NCI-H1092 treated with DMSO at 0.1 percent for 48 hours (cell line): Measurements from ENCODE around the gene TTC39C.
"Not testable (repeated sequence)": the region's sequence is repeated elsewhere in the genome, so short reads cannot be mapped to it uniquely, and the experiment has no call there.

Experiments
- DNase-seq: peaks from one replicate; lab custom pipeline; 2025; lab: John Stamatoyannopoulos, UW

Gene TTC39C

GRCh38 chr18:24016643-24017042 is 2.1 kb downstream of the TTC39C start:
- DNase-seq: peak; percentile 40

GRCh38 chr18:24018299-24018886 is 3.8 kb downstream of the TTC39C start:
- DNase-seq: no peak

- DNase-seq: no peak
Observed at GRCh38 chr18:24019641-24020331, 5.2 kb downstream of the TTC39C start.

- DNase-seq: no peak
Observed at GRCh38 chr18:24021505-24021904, 7.0 kb downstream of the TTC39C start.

GRCh38 chr18:24022161-24022560 is 7.6 kb downstream of the TTC39C start:
- DNase-seq: no peak

GRCh38 chr18:24023185-24023814 is 8.7 kb downstream of the TTC39C start:
- no peak for DNase-seq

GRCh38 chr18:24024425-24024824 is 9.9 kb downstream of the TTC39C start:
- no peak for DNase-seq

GRCh38 chr18:24026457-24026856 is 11.9 kb downstream of the TTC39C start:
- no peak for DNase-seq

- no peak for DNase-seq
Observed at GRCh38 chr18:24027156-24027827, 12.7 kb downstream of the TTC39C start.

GRCh38 chr18:24028946-24029345 is 14.4 kb downstream of the TTC39C start:
- not testable (repeated sequence) for DNase-seq

- DNase-seq: peak; percentile 36
Observed at GRCh38 chr18:24031318-24031717, 16.8 kb downstream of the TTC39C start.

GRCh38 chr18:24031916-24032315 is 17.4 kb downstream of the TTC39C start:
- DNase-seq: no peak

GRCh38 chr18:24033641-24034412 is 19.3 kb downstream of the TTC39C start:
- no peak for DNase-seq

GRCh38 chr18:24035316-24035715 is 20.8 kb downstream of the TTC39C start:
- no peak for DNase-seq

- DNase-seq: no peak
Observed at GRCh38 chr18:24039671-24040070, 25.1 kb downstream of the TTC39C start.

GRCh38 chr18:24041691-24042090 is 27.1 kb downstream of the TTC39C start:
- no peak for DNase-seq

GRCh38 chr18:24043403-24043802 is 28.8 kb downstream of the TTC39C start:
- DNase-seq: no peak

- DNase-seq: no peak
Observed at GRCh38 chr18:24048261-24048660, 33.7 kb downstream of the TTC39C start.

- DNase-seq: no peak
Observed at GRCh38 chr18:24049142-24049541, 34.6 kb downstream of the TTC39C start.

GRCh38 chr18:24051031-24051947 is 36.7 kb downstream of the TTC39C start:
- DNase-seq: no peak

- DNase-seq: no peak
Observed at GRCh38 chr18:24052053-24052452, 37.5 kb downstream of the TTC39C start.
